Pons (tissue), 1 donor: ENCODE results near the gene MGST2.

Experiments used
- DNase-seq: peaks from one replicate; pipeline ENCODE4 v3.0.0-alpha.2; 2016; ENCODE audit warnings: low spot score

Gene MGST2

DNA sequence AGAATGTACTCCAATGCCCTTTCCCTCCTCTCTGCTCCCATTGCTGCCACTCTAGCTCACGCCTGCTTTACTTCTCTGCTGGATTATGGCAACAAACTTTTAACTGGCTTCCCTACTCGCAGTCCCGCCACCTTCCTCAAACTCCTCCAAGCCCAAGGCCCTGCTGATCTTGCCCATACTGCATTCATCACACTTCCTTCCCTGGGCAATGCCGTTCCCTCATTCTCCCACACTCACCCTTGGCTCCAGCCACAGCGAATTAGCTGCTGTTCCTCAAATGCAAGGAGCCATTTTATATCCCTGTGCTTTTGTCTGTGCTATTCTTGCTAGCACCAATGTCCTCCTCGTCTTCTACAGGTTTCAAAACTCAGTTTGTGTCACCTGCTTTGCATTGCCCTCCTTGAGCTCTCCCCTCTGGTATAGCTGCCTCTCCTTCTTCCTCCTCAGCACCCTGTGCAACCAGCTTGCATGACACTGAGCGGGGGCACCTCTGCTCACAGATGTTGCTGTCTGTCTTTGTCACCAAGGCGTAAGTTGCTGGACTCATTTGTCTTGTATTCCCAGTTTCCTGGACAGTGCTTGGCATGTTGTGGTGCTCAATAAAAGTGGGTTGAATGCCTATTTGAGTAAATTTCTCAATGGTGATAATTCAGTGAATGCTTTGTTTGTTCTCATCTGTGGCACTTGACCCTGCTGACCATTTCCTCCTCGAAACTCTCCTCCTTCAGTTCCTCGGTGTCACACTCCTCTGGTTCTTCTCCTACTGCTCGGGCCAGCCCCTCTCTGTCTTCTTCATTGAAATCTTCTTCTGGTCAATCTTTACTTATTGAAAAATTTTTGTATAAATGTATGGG, 22.4 kb upstream of the MGST2 start:
- no peak for DNase-seq

DNA sequence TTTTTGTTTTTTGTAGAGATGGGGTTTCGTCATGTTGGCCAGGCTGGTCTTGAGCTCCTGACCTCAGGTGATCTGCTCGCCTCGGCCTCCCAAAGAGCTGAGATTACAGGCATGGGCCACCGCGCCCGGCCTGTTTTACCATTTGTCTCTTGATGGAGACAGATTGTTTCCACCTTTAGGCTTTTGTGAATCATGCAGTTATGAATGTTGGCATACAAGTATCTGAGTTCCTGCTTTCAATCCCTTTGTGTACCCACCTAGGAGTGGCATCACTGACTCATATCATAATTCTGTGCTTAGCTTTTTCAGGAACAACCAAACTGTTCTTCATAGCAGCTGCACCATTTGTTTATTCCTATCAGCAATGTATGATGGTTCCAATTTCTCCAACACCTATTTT, 20.2 kb upstream of the MGST2 start:
- DNase-seq = no peak

DNA sequence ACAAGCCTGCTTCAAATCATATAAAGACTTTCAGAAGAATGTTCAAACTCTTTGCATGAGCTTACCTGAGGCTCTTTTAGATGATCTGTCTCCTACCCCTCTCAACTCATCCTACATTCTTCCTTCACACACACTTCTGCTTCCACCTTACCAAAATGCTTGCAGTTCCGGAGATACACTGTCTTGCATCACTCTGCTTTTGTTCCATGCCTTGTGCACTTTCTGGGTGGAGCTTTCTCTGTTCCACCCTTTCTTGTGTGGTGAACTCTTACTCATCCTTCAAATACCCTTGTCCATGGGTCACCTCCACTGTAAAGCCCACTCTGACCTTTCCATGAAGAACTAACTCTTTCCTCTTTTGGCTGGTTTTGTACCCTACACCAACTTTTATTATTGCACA, 18.4 kb upstream of the MGST2 start:
- DNase-seq = no peak

DNA sequence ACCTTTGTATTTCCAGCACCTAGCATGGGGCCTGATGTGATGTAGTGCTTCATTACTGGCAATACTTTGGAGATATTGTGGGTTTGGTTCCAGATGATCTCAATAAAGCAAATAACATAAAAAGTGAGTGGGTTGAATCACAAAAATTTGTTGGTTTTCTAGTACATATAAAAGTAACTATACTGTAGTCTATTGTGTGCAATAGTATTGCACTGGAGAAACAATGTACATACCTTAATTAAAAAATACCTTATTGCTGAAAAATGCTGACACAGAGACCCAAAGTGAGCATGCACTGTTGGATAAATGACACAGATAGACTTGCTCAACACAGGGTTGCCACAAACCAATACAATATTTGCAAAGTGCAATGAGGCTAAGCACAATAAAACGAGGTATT, 17.7 kb upstream of the MGST2 start:
- no peak for DNase-seq

DNA sequence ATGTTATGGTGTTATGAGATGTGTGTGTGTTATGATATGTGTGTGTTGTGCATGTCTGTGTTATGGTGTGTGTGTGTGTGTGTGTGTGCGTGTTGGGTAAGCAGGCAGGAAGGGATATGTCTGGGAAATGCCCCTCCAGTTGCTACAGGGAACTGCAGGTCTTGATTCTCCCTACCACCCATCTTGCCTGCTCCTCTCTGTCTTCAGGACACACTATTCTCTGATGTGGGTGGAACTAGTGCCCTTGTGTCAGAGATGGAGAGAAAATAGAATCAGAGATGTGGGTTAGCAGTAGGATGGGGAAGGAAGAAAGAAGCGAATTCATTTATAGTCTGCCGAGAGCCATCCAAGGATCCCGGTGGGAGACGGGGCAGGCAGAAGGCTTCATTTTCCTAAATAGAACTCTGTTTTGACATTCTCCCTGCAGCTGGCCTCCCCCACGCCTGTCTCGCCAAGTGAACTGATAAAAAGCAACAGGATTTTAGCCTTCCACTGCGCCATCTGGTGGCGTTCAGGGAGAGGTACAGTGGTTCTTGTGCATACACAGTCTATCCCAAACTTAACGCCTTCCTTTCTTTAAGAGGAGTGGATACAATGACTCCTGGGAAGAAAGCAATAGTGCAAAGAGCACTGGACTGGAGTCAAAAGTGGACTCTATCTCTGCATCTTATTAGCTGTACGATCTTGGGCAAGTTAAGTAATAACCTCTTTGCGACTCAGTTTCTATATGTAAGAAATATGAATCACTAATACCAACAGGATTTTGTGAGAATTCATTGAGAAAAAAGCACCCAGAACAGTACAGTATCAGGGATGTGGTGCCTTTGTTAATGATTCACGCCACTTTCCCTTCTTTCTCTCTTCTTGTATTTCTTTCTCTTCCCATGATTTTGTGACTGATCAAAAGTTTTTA, 14.1 kb upstream of the MGST2 start:
- peak; percentile 89 for DNase-seq

DNA sequence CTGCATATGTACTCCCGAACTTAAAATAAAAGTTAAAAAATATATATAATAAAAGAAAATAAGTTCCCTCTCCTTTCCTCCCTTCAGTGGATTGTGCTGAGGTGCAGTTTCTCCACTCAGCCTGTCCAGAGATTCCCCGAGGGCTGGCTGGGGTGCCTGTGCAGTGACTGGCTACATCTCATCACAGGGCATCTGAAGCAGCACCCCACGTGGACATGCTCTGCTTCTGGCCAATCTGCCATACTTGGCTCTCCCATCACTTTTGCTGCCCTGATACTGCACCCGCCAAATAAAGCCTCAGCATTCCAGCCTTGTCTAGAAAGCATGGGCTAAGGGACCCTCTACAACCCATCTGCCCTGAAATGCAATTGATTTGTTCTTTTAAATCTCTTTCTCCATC, 11.1 kb upstream of the MGST2 start:
- DNase-seq = no peak

DNA sequence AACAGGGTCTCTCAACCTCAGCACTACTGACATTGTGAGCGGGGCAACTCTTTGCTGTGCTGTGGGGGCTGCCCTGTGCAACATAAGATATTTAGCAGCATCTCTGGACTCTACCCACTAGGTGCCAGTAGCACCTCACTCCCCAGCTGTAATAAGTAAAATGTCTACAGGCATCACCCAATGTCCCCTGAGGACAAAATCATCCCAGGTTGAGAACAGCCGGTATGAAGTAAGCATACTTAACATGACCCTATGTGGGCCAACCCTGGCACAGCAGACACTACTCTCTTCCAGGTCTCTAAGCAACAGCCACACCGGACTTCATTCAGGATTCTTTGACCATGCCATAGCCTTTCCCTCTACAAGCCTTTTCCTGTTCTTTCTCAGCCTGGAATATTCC, 10.5 kb upstream of the MGST2 start:
- peak; percentile 39 for DNase-seq

DNA sequence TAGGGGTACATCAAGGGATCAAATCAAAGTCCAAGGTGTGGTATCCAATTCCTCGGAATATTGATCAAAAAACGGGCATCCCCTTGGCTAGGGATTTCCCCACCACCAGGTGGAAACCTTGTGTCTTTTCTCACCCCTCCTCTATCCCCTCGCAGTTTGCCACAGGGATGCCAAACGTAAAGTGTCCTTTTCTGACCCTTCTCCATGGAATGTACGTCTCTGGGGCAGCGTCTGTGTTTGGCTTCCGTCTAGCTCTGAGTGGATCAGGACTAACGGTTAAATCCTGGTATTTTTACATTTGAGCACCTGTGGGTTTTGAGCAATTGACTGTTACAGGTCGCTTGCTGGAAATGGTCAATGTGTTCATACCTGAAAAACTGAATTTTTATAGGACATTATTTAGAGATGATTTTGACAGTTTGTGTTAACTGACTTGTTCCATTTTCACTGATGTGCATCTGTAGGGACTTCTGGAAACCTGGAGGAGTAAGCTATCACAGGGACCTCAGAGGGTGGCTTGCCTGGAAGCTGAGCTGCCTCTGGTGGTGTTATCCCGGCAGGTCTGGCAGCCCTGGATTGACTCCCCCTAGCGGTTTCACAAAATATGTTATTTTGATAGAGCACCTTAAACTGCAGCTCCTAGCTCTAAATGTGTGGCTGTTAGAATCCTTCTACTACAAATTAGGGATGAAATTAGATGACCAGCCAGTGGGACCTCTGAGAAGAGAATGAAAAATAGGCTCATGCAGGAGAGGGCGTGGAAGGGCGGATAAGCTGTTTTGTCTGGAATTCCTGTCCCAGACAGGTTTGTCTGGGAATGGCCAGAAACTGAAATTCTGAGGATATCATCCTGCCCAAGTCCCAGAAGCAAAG, 8.8 kb upstream of the MGST2 start:
- peak; percentile 68 for DNase-seq

DNA sequence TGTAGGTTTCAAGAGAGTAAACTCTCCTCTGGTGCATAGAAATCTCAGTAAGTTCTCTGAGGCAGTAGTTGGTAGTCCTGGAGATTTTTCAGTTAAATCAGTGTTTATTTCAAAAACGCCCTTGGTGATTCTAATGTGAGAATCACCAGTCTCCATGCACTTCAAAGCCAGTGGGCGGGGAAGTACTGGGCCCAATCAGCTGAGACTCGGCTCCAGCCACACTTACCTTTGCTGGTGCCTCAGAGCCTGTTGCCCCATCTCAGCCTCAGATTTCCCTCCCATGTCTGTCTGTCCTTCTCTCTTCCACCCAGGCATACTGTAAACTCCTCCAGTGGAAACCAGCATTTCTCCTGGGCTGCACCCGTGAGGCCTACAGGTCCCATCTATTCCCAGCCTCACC, 7.4 kb upstream of the MGST2 start:
- no peak for DNase-seq

DNA sequence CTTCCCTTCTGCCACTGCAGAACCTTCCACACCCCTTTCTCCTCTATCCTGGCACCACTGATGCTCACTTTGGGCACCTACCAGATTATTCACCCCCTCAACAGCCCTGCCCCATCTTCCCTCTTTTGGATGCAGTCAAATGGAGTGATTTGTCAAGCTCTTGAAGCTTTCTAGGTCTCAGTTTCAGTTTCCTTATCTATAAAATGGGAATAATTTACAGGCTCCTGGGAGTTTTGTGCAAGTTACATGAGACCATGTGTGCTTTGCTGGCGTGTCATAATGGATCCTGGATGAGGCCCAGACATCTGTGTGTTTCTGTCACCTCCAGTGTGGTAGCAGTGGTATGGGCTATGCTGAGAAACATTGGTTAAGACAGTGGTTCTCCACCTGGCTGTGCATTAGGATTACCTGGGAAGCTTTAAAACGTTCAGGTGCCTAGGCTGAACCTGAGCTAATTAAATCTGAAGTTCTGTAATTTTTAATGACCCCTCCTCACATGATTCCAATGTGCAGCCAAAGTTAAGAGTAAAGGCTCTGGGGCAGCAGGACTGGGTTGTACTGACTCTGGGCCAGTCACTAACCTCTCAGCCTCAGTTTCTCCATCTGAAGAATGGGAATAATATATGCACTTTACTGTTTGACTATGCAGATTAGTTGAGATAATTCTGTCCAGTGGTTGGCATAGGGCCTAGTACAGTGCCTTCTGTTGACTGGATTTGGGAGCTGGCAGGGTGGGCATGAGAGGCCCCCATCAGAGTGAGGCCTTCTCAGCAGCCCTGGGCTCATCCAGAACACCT, 6.8 kb upstream of the MGST2 start:
- DNase-seq = no peak

DNA sequence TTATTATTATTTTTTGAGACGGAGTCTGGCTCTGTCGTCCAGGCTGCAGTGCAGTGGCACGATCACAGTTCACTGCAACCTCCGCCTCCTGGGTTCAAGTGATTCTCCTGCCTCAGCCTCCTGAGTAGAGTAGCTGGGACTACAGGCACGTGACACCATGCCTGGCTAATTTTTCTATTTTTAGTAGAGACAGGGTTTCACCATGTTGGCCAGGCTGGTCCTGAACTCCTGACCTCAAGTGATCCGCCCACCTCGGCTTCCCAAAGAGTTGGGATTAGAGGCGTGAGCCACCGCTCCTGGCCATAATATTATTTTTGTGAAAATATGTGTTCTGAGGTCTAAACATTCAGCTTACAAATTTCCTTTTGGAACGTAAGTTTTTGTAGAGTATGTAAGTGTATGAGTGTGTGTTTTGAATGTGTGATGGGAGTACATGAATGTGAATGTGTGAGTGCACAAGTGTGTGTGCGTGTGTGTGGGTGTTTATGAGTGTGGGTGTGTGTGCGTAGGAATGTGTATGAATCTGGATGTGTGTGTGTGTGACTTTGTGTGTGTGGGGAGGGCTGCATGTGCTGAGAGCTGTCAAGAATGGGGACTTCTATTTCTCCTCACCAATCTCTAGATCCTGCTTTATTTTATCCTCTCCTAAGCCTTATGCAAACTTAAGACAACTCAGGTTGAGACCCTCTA, 5.7 kb upstream of the MGST2 start:
- DNase-seq = no peak

DNA sequence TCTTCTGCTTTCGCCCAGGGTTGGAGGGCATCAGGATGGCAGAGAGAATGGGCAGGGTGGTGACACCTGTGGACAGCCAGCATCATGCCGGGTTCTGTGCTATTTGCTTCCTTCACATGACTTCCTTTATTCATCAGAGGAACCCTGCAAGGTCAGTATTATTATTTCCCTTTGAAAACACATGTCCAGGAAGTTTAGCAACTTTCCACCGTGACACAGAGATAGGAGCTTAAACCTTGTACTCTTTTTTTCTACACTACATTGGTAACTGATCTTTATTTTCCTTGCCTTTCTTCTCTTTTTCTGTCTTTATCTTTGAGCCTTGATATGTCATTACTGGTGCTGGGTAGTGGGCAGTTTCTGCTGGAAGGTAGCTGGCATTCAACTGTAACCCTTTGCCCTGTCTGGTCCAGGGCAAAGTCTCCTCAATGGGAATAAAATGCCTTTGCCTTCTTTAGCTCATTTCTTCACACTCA, 5.0 kb upstream of the MGST2 start:
- DNase-seq = peak; percentile 57

DNA sequence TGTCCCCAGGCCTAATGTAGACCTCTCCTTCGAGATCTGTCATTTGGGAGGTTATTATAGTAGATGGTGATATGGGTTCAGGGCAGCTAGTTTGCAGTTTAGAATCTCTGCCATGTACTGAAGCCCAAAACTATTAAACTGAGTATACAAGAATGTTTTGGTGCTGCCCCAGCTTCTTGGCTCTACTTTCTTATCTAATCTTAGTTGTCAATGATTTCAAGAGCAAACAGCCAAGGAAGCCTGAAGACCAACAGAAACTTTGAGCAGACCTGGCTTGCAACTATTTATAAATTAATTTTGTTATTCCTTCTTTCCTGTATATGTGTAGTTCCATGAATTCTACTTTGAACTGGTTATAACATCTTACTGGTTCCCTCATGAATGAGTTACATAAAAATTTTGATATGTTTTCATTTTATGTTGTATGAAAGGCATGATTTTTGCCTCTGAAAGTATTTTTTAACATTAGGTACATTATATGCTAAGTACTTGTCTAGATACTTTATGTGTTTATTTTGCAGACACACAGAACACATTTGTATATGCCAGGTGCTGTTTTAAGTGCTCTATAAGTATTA, 2.0 kb upstream of the MGST2 start:
- no peak for DNase-seq

DNA sequence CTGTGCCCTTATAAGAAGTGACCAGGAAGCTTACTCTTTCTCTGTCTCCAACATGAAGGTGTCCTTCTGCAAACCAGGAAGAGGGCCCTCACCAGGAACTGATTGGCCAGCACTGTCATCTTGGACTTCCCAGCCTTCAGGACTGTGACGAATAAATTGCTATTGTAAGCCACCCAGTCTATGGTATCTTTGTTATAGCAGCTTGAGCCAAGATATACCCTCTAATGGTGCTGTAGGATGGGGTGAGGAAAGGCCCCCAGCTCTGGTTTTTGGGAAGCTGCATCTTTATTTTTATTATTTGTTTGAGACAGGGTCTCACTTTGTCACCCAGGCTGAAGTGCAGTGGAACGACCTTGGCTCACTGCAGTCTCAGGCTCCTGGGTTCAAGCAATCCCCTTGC, 1.2 kb upstream of the MGST2 start:
- no peak for DNase-seq

DNA sequence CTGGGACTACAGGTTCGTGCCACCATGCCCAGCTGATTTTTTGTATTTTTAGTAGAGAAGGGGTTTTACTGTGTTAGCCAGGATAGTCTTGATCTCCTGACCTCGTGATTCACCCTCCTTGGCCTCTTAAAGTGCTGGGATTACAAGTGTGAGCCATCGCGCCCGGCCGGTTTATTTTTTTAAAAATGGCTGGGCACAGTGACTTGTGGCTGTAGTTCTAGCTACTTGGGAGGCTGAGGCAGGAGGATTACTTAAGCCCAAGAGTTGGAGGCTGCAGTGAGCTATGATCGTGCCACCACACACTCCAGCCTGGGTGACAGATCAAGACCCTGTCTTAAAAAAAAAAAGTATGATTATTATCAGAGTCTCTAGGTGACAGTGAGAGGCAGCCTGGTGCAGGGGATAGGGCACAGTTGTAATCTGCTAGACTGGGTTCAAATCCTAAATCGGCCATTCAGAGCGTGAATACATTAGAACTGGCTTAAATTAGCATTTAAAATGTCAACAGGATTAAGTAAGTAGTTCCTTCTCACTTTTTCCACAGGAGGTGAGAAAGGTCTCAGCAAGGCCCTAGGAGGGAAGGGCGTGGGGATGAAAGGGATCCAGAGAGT, 435 bp upstream of the MGST2 start:
- DNase-seq = no peak

DNA sequence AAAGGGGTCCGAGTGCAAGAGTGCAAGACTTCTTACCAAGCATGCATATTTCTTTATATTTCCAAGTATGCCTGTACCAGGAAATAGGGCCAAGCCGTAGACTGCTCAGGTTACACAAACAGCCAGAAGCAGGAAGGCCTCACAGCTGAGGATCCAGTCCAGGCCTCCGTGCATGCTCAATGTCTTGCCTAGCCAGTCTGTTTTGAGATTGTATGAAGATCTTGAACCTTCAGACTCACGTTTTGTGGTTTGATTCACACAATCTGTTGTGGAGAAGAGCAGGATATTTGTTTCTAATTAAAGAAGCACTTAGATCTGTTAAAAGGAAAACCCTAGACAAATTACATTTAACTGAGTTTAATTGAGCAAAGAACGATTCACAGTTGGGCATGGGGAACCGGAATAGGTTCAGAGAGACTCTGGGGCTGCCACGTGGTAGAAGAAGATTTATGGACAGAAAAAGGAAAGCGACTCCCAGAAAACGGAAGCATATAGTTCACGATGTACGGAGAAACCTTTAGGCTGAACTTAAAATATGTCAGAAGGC, 1.2 kb downstream of the MGST2 start:
- DNase-seq = peak; percentile 61

DNA sequence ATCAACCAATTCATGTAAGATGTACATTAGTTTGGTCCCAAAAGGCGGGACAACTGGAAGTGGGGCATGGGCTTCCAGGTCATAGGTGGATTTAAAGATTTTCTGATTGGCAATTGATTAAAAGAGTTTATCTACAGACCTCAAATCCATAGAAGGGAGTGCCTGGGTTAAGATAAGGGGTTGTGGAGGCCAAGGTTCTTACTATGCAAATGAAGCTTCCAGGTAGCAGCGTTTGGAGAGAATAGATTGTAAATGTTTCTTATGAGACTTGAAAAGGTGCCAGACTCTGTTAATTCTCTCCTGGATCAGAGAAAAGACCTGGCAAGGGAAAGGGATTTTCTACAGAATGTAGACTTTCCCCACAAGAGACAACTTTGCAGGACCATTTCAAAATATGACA, 2.4 kb downstream of the MGST2 start:
- DNase-seq = no peak

DNA sequence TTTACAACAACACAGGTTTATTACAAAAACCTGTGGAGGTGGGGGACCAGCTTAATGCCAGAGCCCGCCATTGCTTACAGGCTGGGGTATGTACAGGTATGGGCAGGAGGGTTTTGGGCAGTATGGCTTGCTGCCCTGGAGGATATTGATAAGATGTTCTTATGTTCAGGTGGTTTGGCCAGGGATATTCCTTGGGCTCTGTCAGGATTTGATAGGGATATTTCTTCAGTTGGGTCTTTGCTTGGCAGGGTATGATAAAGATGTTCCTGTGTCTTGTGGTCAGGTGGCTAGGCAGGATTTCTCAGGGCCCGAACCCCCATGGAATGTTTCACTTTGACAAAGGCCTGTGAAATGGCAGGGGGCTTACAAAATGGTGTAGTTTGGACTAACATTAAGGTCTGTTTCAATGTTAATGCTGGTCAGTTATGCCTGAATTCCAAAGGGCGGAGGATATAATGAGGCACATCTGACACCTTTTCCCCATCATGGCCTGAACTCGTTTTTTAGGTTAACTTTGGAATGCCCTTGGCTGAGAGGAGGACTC, 3.1 kb downstream of the MGST2 start:
- no peak for DNase-seq

DNA sequence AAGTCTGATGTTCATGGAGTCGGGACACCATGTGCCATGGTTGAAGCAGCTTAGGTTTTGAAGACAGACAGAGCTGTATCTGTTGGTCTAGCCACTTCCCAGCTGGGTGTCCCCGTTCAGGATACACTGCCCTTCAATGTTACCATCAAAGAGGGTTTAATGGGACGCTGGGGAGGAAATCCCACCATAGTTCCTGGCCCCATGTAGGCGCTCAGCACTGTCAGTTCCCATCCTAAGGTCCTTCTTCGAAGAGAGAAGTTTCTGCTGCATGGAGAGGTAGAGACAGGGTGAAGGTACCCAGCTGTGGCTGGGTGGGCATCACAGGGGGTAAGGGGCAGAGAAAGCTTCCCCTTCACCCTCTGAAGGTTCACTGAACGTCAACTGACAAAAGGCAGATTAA, 3.7 kb downstream of the MGST2 start:
- no peak for DNase-seq
